ENCODE results near the gene FOXJ1. TPM values are rescaled to one million over a fixed set of nuclear protein-coding genes. Genes with fewer than 3 reads are reported as not detected.

FOXJ1 gene
- total and polyA plus RNA-seq, 2 of the 13 experiments (the other 11 are each of a cell fraction or from before 2014, with no cell fraction given) = 0.98 to 1.6 TPM

DNA sequence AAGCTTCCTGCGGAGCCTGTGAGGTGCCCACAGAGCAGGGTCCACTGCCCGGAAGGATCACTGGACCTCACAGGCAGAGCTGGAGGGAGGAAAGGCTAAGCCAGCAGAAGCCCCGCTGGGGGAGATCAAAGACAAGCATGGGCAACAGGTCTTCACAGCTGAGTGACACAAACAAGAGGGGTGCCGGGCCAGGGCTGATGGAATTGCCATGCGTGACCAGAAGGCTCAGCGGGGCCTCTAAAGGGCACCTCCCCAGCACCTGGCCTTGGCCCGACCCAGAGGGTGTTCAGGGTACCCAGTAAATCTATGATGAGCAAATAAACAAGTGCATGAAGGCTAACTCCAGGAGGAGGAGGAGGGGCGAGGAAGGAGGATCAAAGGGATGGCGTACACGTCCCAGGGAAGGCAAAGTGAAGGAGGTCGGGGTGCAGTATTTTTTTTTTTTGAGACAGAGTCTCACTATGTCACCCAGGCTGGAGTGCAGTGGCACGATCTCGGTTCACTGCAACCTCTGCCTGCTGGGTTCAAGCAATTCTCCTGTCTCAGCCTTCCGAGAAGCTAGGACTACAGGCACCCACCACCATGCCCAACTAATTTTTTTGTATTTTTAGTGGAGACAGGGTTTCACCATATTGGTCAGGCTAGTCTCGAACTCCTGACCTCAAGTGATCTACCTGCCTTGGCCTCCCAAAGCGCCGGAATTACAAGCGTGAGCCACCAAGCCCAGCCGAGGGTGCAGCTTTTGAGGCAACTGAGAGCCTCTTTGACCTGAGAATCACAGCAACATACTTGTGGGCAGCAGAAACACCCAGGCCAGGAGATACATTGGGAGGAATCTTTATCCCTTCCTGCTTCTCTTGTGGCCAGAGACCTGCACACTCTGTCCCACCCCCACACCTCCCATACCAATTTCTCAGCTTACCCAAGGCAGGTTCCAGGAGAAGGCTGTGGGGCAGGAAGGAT, 21.4 kb downstream of the FOXJ1 start (continued):
- TF ChIP-seq FOXA1 (IDR thresholded peaks at IDR 0.05) (no peak), FOXA1 (CRISPR knock-in tag; IDR thresholded peaks at IDR 0.05) (no peak), SALL2 (CRISPR knock-in tag; IDR thresholded peaks at IDR 0.05) (no peak), ZBTB1 (CRISPR knock-in tag; IDR thresholded peaks at IDR 0.05; ENCODE audit: borderline replicate concordance) (no peak), SCMH1 (CRISPR knock-in tag; IDR thresholded peaks at IDR 0.05; ENCODE audit: borderline replicate concordance) (no peak), GABPB1 (CRISPR knock-in tag; IDR thresholded peaks at IDR 0.05) (peak; percentile 28; the same call in 1 of the 2 replicates), FOXA3 (CRISPR knock-in tag; IDR thresholded peaks at IDR 0.05) (peak; percentile 86), RXRA (CRISPR knock-in tag; IDR thresholded peaks at IDR 0.05) (peak; percentile 92), ZNF616 (CRISPR knock-in tag; IDR thresholded peaks at IDR 0.05; ENCODE audit: low read depth) (no peak), SIX1 (CRISPR knock-in tag; IDR thresholded peaks at IDR 0.05; ENCODE audit: borderline replicate concordance) (no peak), ZNF296 (CRISPR knock-in tag; conservative IDR thresholded peaks at IDR 0.05) (0 out of 2 replicates have a peak, but pooled peaks have one; percentile 40), SOX6 (IDR thresholded peaks at IDR 0.05) (no peak), SOX6 (CRISPR knock-in tag; IDR thresholded peaks at IDR 0.05) (peak; percentile 68), TAF1 (CRISPR knock-in tag; IDR thresholded peaks at IDR 0.05) (no peak)
- TF ChIP-seq, protein P1, sequence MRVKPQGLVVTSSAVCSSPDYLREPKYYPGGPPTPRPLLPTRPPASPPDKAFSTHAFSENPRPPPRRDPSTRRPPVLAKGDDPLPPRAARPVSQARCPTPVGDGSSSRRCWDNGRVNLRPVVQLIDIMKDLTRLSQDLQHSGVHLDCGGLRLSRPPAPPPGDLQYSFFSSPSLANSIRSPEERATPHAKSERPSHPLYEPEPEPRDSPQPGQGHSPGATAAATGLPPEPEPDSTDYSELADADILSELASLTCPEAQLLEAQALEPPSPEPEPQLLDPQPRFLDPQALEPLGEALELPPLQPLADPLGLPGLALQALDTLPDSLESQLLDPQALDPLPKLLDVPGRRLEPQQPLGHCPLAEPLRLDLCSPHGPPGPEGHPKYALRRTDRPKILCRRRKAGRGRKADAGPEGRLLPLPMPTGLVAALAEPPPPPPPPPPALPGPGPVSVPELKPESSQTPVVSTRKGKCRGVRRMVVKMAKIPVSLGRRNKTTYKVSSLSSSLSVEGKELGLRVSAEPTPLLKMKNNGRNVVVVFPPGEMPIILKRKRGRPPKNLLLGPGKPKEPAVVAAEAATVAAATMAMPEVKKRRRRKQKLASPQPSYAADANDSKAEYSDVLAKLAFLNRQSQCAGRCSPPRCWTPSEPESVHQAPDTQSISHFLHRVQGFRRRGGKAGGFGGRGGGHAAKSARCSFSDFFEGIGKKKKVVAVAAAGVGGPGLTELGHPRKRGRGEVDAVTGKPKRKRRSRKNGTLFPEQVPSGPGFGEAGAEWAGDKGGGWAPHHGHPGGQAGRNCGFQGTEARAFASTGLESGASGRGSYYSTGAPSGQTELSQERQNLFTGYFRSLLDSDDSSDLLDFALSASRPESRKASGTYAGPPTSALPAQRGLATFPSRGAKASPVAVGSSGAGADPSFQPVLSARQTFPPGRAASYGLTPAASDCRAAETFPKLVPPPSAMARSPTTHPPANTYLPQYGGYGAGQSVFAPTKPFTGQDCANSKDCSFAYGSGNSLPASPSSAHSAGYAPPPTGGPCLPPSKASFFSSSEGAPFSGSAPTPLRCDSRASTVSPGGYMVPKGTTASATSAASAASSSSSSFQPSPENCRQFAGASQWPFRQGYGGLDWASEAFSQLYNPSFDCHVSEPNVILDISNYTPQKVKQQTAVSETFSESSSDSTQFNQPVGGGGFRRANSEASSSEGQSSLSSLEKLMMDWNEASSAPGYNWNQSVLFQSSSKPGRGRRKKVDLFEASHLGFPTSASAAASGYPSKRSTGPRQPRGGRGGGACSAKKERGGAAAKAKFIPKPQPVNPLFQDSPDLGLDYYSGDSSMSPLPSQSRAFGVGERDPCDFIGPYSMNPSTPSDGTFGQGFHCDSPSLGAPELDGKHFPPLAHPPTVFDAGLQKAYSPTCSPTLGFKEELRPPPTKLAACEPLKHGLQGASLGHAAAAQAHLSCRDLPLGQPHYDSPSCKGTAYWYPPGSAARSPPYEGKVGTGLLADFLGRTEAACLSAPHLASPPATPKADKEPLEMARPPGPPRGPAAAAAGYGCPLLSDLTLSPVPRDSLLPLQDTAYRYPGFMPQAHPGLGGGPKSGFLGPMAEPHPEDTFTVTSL (CRISPR knock-in tag; IDR thresholded peaks at IDR 0.05; ENCODE audit: borderline replicate concordance) = peak; percentile 76; the same call in 1 of the 2 replicates
- TF ChIP-seq, protein P2, sequence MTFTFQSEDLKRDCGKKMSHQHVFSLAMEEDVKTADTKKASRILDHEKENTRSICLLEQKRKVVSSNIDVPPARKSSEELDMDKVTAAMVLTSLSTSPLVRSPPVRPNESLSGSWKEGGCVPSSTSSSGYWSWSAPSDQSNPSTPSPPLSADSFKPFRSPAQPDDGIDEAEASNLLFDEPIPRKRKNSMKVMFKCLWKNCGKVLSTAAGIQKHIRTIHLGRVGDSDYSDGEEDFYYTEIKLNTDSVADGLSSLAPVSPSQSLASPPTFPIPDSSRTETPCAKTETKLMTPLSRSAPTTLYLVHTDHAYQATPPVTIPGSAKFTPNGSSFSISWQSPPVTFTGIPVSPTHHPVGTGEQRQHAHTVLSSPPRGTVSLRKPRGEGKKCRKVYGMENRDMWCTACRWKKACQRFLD (CRISPR knock-in tag; IDR thresholded peaks at IDR 0.05; ENCODE audit: borderline replicate concordance) = no peak
- TF ChIP-seq, protein P3, sequence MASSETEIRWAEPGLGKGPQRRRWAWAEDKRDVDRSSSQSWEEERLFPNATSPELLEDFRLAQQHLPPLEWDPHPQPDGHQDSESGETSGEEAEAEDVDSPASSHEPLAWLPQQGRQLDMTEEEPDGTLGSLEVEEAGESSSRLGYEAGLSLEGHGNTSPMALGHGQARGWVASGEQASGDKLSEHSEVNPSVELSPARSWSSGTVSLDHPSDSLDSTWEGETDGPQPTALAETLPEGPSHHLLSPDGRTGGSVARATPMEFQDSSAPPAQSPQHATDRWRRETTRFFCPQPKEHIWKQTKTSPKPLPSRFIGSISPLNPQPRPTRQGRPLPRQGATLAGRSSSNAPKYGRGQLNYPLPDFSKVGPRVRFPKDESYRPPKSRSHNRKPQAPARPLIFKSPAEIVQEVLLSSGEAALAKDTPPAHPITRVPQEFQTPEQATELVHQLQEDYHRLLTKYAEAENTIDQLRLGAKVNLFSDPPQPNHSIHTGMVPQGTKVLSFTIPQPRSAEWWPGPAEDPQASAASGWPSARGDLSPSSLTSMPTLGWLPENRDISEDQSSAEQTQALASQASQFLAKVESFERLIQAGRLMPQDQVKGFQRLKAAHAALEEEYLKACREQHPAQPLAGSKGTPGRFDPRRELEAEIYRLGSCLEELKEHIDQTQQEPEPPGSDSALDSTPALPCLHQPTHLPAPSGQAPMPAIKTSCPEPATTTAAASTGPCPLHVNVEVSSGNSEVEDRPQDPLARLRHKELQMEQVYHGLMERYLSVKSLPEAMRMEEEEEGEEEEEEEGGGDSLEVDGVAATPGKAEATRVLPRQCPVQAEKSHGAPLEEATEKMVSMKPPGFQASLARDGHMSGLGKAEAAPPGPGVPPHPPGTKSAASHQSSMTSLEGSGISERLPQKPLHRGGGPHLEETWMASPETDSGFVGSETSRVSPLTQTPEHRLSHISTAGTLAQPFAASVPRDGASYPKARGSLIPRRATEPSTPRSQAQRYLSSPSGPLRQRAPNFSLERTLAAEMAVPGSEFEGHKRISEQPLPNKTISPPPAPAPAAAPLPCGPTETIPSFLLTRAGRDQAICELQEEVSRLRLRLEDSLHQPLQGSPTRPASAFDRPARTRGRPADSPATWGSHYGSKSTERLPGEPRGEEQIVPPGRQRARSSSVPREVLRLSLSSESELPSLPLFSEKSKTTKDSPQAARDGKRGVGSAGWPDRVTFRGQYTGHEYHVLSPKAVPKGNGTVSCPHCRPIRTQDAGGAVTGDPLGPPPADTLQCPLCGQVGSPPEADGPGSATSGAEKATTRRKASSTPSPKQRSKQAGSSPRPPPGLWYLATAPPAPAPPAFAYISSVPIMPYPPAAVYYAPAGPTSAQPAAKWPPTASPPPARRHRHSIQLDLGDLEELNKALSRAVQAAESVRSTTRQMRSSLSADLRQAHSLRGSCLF (CRISPR knock-in tag; IDR thresholded peaks at IDR 0.05; ENCODE audit: borderline replicate concordance) = no peak
